Astrocyte (in vitro differentiated cells and primary cell): Measurements from ENCODE around the gene TIMMDC1. TPM values are rescaled to one million over a fixed set of nuclear protein-coding genes. Genes with fewer than 3 reads are reported as not detected.

Source experiments
- DNase-seq: peaks from one replicate; pipeline ENCODE4 v3.0.0-alpha.2; 2010; ENCODE audit warnings: low read depth
- FAIRE-seq: peaks from 2 replicates; lab custom pipeline; 2011; peaks lifted over from hg19 to GRCh38; lab: Jason Lieb, UNC
- H2AFZ ChIP-seq: 2 replicates; pipeline ENCODE4 v1.6.0; 2012; ENCODE audit warnings: low read depth, low read length, inconsistent platforms
- H3K27ac ChIP-seq: 2 replicates; pipeline ENCODE4 v1.5.1; 2011; ENCODE audit warnings: low read depth, low read length, inconsistent platforms
- H3K27me3 ChIP-seq: 2 replicates; pipeline ENCODE4 v1.6.0; 2011; ENCODE audit warnings: low read length, inconsistent platforms; ENCODE audit not compliant: insufficient read depth
- H3K36me3 ChIP-seq: 2 replicates; pipeline ENCODE4 v1.5.1; 2011; ENCODE audit warnings: low read length, inconsistent platforms; ENCODE audit not compliant: insufficient read depth
- H3K4me1 ChIP-seq: 2 replicates; pipeline ENCODE4 v1.5.1; 2011; ENCODE audit warnings: low read length, inconsistent platforms; ENCODE audit not compliant: insufficient read depth
- H3K4me2 ChIP-seq: 2 replicates; pipeline ENCODE4 v1.6.0; 2012; ENCODE audit warnings: low read length, inconsistent platforms
- H3K4me3 ChIP-seq: 2 replicates; pipeline ENCODE4 v1.5.1; 2011; ENCODE audit warnings: low read depth, mild to moderate bottlenecking, low read length, inconsistent platforms; ENCODE audit not compliant: insufficient read depth
- H3K79me2 ChIP-seq: 2 replicates; pipeline ENCODE4 v1.6.0; 2012; ENCODE audit warnings: mild to moderate bottlenecking, low read length, inconsistent platforms; ENCODE audit not compliant: insufficient read depth
- H3K9ac ChIP-seq: 2 replicates; pipeline ENCODE4 v1.6.0; 2012; ENCODE audit warnings: mild to moderate bottlenecking, low read length, inconsistent platforms
- H3K9me3 ChIP-seq: 2 replicates; pipeline ENCODE4 v1.5.1; 2012; ENCODE audit warnings: low read depth, mild to moderate bottlenecking, low read length, inconsistent platforms; ENCODE audit not compliant: insufficient read depth
- H4K20me1 ChIP-seq: 2 replicates; pipeline ENCODE4 v1.6.0; 2012; ENCODE audit warnings: low read length, inconsistent platforms; ENCODE audit not compliant: insufficient read depth
- H3K27ac Mint-ChIP-seq: one replicate; pipeline ENCODE4 v1.8.0; 2021; ENCODE audit warnings: mild to moderate bottlenecking, mixed read lengths; ENCODE audit not compliant: unreplicated experiment
- H3K27me3 Mint-ChIP-seq: one replicate; pipeline ENCODE4 v1.8.0; 2021; ENCODE audit warnings: low read depth, mixed read lengths; ENCODE audit not compliant: unreplicated experiment
- H3K36me3 Mint-ChIP-seq: one replicate; pipeline ENCODE4 v1.8.0; 2021; ENCODE audit warnings: low read depth, mixed read lengths; ENCODE audit not compliant: unreplicated experiment
- H3K4me1 Mint-ChIP-seq: one replicate; pipeline ENCODE4 v1.8.0; 2021; ENCODE audit warnings: low read depth, mixed read lengths; ENCODE audit not compliant: unreplicated experiment
- H3K4me3 Mint-ChIP-seq: one replicate; pipeline ENCODE4 v1.8.0; 2021; ENCODE audit warnings: mild to moderate bottlenecking, moderate library complexity, mixed read lengths; ENCODE audit not compliant: unreplicated experiment
- H3K9me3 Mint-ChIP-seq: one replicate; pipeline ENCODE4 v1.8.0; 2021; ENCODE audit warnings: mild to moderate bottlenecking, mixed read lengths; ENCODE audit not compliant: unreplicated experiment
- EZH2 ChIP-seq: IDR thresholded peaks from 2 replicates; pipeline ENCODE4 v1.6.1; 2012; ENCODE audit warnings: mild to moderate bottlenecking, low read length, inconsistent platforms; ENCODE audit not compliant: insufficient read depth
- total RNA-seq: library from RNA; stranded (reverse); gene quantifications from 2 replicates; pipeline ENCODE4 v1.2.1, GENCODE V29; 2021
- TF ChIP-seq, protein P1 (sequence below): IDR thresholded peaks from 2 replicates; pipeline ENCODE4 v1.5.1; 2011; ENCODE audit warnings: low read depth, mild to moderate bottlenecking, inconsistent platforms, low read length, moderate library complexity; ENCODE audit not compliant: insufficient read depth

TIMMDC1 gene
- total RNA-seq, 1 donor from 2014 or later = 109 TPM

DNA sequence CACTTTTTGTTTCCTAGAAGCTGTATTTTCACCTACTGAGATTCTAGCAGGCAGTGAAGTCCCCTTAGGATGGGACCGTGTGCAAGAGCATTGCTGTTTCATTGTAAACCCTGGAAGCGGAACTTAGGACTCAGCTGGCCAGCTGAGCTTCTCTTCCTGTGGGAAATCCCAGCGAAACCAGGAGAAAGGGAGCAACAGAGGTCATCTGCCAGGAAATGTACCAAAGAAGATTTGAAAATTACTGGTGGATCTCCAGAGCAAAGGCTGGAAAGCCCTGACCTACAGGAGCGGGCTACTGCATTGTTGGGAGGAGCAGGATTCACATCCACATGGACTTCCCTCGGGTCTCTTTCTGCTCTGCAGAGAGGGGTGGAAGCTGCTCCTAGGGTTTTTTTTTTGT, 73.3 kb downstream of the TIMMDC1 start:
- H3K27me3 Mint-ChIP-seq = peaks cover 4% of the 10 kb centered on the region
- no peaks in the 10 kb centered on the region for H3K27me3 ChIP-seq
- TF ChIP-seq, protein P1, sequence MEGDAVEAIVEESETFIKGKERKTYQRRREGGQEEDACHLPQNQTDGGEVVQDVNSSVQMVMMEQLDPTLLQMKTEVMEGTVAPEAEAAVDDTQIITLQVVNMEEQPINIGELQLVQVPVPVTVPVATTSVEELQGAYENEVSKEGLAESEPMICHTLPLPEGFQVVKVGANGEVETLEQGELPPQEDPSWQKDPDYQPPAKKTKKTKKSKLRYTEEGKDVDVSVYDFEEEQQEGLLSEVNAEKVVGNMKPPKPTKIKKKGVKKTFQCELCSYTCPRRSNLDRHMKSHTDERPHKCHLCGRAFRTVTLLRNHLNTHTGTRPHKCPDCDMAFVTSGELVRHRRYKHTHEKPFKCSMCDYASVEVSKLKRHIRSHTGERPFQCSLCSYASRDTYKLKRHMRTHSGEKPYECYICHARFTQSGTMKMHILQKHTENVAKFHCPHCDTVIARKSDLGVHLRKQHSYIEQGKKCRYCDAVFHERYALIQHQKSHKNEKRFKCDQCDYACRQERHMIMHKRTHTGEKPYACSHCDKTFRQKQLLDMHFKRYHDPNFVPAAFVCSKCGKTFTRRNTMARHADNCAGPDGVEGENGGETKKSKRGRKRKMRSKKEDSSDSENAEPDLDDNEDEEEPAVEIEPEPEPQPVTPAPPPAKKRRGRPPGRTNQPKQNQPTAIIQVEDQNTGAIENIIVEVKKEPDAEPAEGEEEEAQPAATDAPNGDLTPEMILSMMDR = no peak
- no peak for TF ChIP-seq EZH2
- DNase-seq (no peak), FAIRE-seq (no peak)
- no peaks in the 10 kb centered on the region for H3K4me1 Mint-ChIP-seq
- H3K36me3 Mint-ChIP-seq = no peaks in the 10 kb centered on the region
- no peaks in the 10 kb centered on the region for H3K9me3 ChIP-seq
- no peak overlapping the region for H3K27ac Mint-ChIP-seq
- H3K36me3 ChIP-seq = no peaks in the 10 kb centered on the region
- H3K4me2 ChIP-seq = no peak overlapping the region
- peaks cover 6% of the 10 kb centered on the region for H3K9me3 Mint-ChIP-seq
- no peak overlapping the region for H3K4me3 Mint-ChIP-seq
- H3K9ac ChIP-seq = no peak overlapping the region
- no peaks in the 10 kb centered on the region for H4K20me1 ChIP-seq
- H3K4me3 ChIP-seq = no peak overlapping the region
- no peaks in the 10 kb centered on the region for H3K4me1 ChIP-seq
- H3K79me2 ChIP-seq = no peaks in the 10 kb centered on the region
- H3K27ac ChIP-seq = no peak overlapping the region
- H2AFZ ChIP-seq = no peak overlapping the region

Other genes starting within 250 kb of the TIMMDC1 start
- gene ARHGAP31, start 204.2 kb upstream of the TIMMDC1 start, total RNA-seq = 48.1 and 58.8 TPM in 2 replicates
- gene TMEM39A, start 34.9 kb upstream of the TIMMDC1 start, total RNA-seq = 53.4 and 59.4 TPM in 2 replicates
- 15.1 and 16.4 TPM in 2 replicates for gene POGLUT1, start 29.6 kb upstream of the TIMMDC1 start, total RNA-seq
- not detected in 2 replicates for gene CD80, start 61.1 kb downstream of the TIMMDC1 start, total RNA-seq
- gene ADPRH, start 80.9 kb downstream of the TIMMDC1 start, total RNA-seq = 2.6 and 3.1 TPM in 2 replicates
- gene PLA1A, start 99.3 kb downstream of the TIMMDC1 start, total RNA-seq = 0.91 and 2.0 TPM in 2 replicates
- 1.8 and 2.1 TPM in 2 replicates for gene POPDC2, start 162.0 kb downstream of the TIMMDC1 start, total RNA-seq
- 22.8 and 24.3 TPM in 2 replicates for gene COX17, start 178.9 kb downstream of the TIMMDC1 start, total RNA-seq
- 0.16 TPM in 1 of 2 replicates, not detected in the other for gene CFAP91, start 204.5 kb downstream of the TIMMDC1 start, total RNA-seq